GM19372 (cell line): ENCODE data around the gene FHIP1A.
"Not testable (repeated sequence)": the region's sequence is repeated elsewhere in the genome, so short reads cannot be mapped to it uniquely, and the experiment has no call there.

Source experiments
- ATAC-seq: cut with Tn5 transposase; IDR thresholded peaks from one replicate; pipeline ENCODE4 v1.9.1; 2021; ENCODE audit warnings: mild to moderate bottlenecking, low read depth, moderate library complexity; ENCODE audit not compliant: unreplicated experiment

FHIP1A gene

GRCh38 chr4:151408630-151409469 lies at the start of gene FHIP1A:
FHIP1A (plus strand) TSS chr4:151409176; CDS start chr4:151566260, 157,084 bp downstream.
- ATAC-seq = peak; percentile 76

GRCh38 chr4:151359576-151359975 lies 49.4 kb upstream of the FHIP1A start:
- no peak for ATAC-seq

GRCh38 chr4:151361126-151361525 lies 47.9 kb upstream of the FHIP1A start:
- ATAC-seq = no peak

GRCh38 chr4:151361966-151362365 lies 47.0 kb upstream of the FHIP1A start:
- ATAC-seq = no peak

GRCh38 chr4:151362404-151363164 lies 46.4 kb upstream of the FHIP1A start:
- peak; percentile 99 for ATAC-seq

- no peak for ATAC-seq
Observed at GRCh38 chr4:151376540-151376939, 32.4 kb upstream of the FHIP1A start.

- no peak for ATAC-seq
Observed at GRCh38 chr4:151389311-151389710, 19.7 kb upstream of the FHIP1A start.

GRCh38 chr4:151389799-151390198 lies 19.2 kb upstream of the FHIP1A start:
- not testable (repeated sequence) for ATAC-seq

GRCh38 chr4:151395873-151396272 lies 13.1 kb upstream of the FHIP1A start:
- ATAC-seq = no peak

GRCh38 chr4:151400343-151400742 lies 8.6 kb upstream of the FHIP1A start:
- ATAC-seq = no peak

- no peak for ATAC-seq
Observed at GRCh38 chr4:151401739-151402138, 7.2 kb upstream of the FHIP1A start.

GRCh38 chr4:151402145-151402865 lies 6.7 kb upstream of the FHIP1A start:
- ATAC-seq = no peak

- ATAC-seq = no peak
Observed at GRCh38 chr4:151403656-151404055, 5.3 kb upstream of the FHIP1A start.

- not testable (repeated sequence) for ATAC-seq
Observed at GRCh38 chr4:151404802-151405201, 4.2 kb upstream of the FHIP1A start.

- ATAC-seq = no peak
Observed at GRCh38 chr4:151407018-151407417, 2.0 kb upstream of the FHIP1A start.

- ATAC-seq = peak; percentile 77
Observed at GRCh38 chr4:151407466-151408379, 1.3 kb upstream of the FHIP1A start.

- no peak for ATAC-seq
Observed at GRCh38 chr4:151408380-151408629, 671 bp upstream of the FHIP1A start.

GRCh38 chr4:151409470-151410313 lies 716 bp downstream of the FHIP1A start:
- ATAC-seq = no peak

GRCh38 chr4:151415978-151416377 lies 7.0 kb downstream of the FHIP1A start:
- ATAC-seq = no peak
